Measurements from ENCODE around the gene RFC3.

GRCh38 chr13:33784738-33785137 is 33.2 kb upstream of the RFC3 start:
- no peak for TF ChIP-seq POLR2AphosphoS5 (IDR thresholded peaks at IDR 0.05; ENCODE audit: low read depth, low read length)
- no peak for TF ChIP-seq REST (IDR thresholded peaks at IDR 0.05; ENCODE audit: insufficient read depth in 1 of 2, low read depth in 2 of 2, low read length in 2 of 2)
- no peak for TF ChIP-seq SIN3A (IDR thresholded peaks at IDR 0.05; ENCODE audit: borderline replicate concordance, insufficient read depth, low read length)
- TF ChIP-seq TAF1 (IDR thresholded peaks at IDR 0.05; ENCODE audit: borderline replicate concordance, insufficient read depth, low read length) = no peak
